ENCODE data around the gene SH2D1B.

SH2D1B gene

GRCh38 chr1:162383091-162383490 is 28.8 kb downstream of the SH2D1B start:
- DNase-seq (no peak), ATAC-seq (replicated peaks) (no peak)
- H3K27me3 Mint-ChIP-seq = peaks cover 0 to 57% of the 10 kb centered on the region in 2 donors
- no peak overlapping the region for H3K27ac Mint-ChIP-seq
- no peak overlapping the region for H3K4me3 Mint-ChIP-seq
- H3K36me3 Mint-ChIP-seq (ENCODE audit: insufficient read depth) = no peaks in the 10 kb centered on the region
- H3K4me1 Mint-ChIP-seq (ENCODE audit: low read depth in 2 of 2) = no peaks in the 10 kb centered on the region
- H3K9me3 Mint-ChIP-seq = no peaks in the 10 kb centered on the region

GRCh38 chr1:162381941-162382750 is 29.8 kb downstream of the SH2D1B start:
- ATAC-seq (replicated peaks) = no peak

GRCh38 chr1:162381383-162381782 is 30.6 kb downstream of the SH2D1B start, which contains the start of gene C1orf226:
Gene C1orf226 (plus strand): TSS chr1:162381728. CDS start chr1:162381902, 174 bp downstream.
- Mint-ChIP-seq H3K27me3 (peaks cover 0 to 49% of the 10 kb centered on the region in 2 donors), H3K4me3 (no peak within 1 kb of the TSS), H3K4me1 (ENCODE audit: low read depth in 2 of 2) (no peaks in the 10 kb centered on the region), H3K9me3 (no peaks in the 10 kb centered on the region), H3K27ac (no peak within 1 kb of the TSS), H3K36me3 (ENCODE audit: insufficient read depth) (no peaks in the 10 kb centered on the region)
- ATAC-seq (replicated peaks) (no peak), DNase-seq (no peak)

More at GRCh38 chr1:162381941-162382750, 29.8 kb downstream of the SH2D1B start:
- Mint-ChIP-seq H3K9me3 (no peaks in the 10 kb centered on the region), H3K36me3 (ENCODE audit: insufficient read depth) (no peaks in the 10 kb centered on the region), H3K4me1 (ENCODE audit: low read depth in 2 of 2) (no peaks in the 10 kb centered on the region), H3K27me3 (peaks cover 0 to 54% of the 10 kb centered on the region in 2 donors), H3K4me3 (no peak overlapping the region), H3K27ac (no peak overlapping the region)
- no peak for DNase-seq

GRCh38 chr1:162380061-162380846 is 31.7 kb downstream of the SH2D1B start:
- no peak for DNase-seq
- no peaks in the 10 kb centered on the region for H3K36me3 Mint-ChIP-seq (ENCODE audit: insufficient read depth)
- H3K9me3 Mint-ChIP-seq = no peaks in the 10 kb centered on the region
- H3K27ac Mint-ChIP-seq = no peak overlapping the region
- peaks cover 0 to 39% of the 10 kb centered on the region in 2 donors for H3K27me3 Mint-ChIP-seq
- no peaks in the 10 kb centered on the region for H3K4me1 Mint-ChIP-seq (ENCODE audit: low read depth in 2 of 2)
- ATAC-seq (replicated peaks) = no peak
- no peak overlapping the region for H3K4me3 Mint-ChIP-seq

GRCh38 chr1:162376691-162377090 is 35.2 kb downstream of the SH2D1B start, which contains the start of gene SPATA46:
Gene SPATA46 (minus strand): TSS chr1:162376854. CDS start chr1:162376790, 64 bp downstream.
- Mint-ChIP-seq H3K9me3 (no peaks in the 10 kb centered on the region), H3K4me1 (ENCODE audit: low read depth in 2 of 2) (peaks cover 0 to 4% of the 10 kb centered on the region in 2 donors), H3K27me3 (peaks cover 0 to 33% of the 10 kb centered on the region in 2 donors), H3K27ac (no peak within 1 kb of the TSS), H3K36me3 (ENCODE audit: insufficient read depth) (no peaks in the 10 kb centered on the region), H3K4me3 (no peak within 1 kb of the TSS)
- ATAC-seq (replicated peaks) = no peak
- no peak for DNase-seq

GRCh38 chr1:162375463-162375862 is 36.5 kb downstream of the SH2D1B start:
- peaks cover 0 to 4% of the 10 kb centered on the region in 2 donors for H3K4me1 Mint-ChIP-seq (ENCODE audit: low read depth in 2 of 2)
- H3K9me3 Mint-ChIP-seq = no peaks in the 10 kb centered on the region
- DNase-seq (no peak), ATAC-seq (replicated peaks) (no peak)
- H3K4me3 Mint-ChIP-seq = no peak overlapping the region
- H3K27ac Mint-ChIP-seq = no peak overlapping the region
- H3K36me3 Mint-ChIP-seq (ENCODE audit: insufficient read depth) = no peaks in the 10 kb centered on the region
- H3K27me3 Mint-ChIP-seq = peaks cover 0 to 33% of the 10 kb centered on the region in 2 donors

GRCh38 chr1:162374406-162374805 is 37.5 kb downstream of the SH2D1B start:
- no peak for DNase-seq
- Mint-ChIP-seq H3K4me3 (no peak overlapping the region), H3K36me3 (ENCODE audit: insufficient read depth) (no peaks in the 10 kb centered on the region), H3K4me1 (ENCODE audit: low read depth in 2 of 2) (peaks cover 0 to 4% of the 10 kb centered on the region in 2 donors), H3K27ac (no peak overlapping the region), H3K9me3 (no peaks in the 10 kb centered on the region), H3K27me3 (peaks cover 0 to 24% of the 10 kb centered on the region in 2 donors)
- ATAC-seq (replicated peaks) = no peak

GRCh38 chr1:162373541-162374260 is 38.2 kb downstream of the SH2D1B start:
- H3K27ac Mint-ChIP-seq = no peak overlapping the region
- ATAC-seq (replicated peaks) (no peak), DNase-seq (no peak)
- H3K4me3 Mint-ChIP-seq = no peak overlapping the region
- H3K36me3 Mint-ChIP-seq (ENCODE audit: insufficient read depth) = no peaks in the 10 kb centered on the region
- H3K4me1 Mint-ChIP-seq (ENCODE audit: low read depth in 2 of 2) = peaks cover 0 to 4% of the 10 kb centered on the region in 2 donors
- H3K27me3 Mint-ChIP-seq = peaks cover 0 to 17% of the 10 kb centered on the region in 2 donors
- no peaks in the 10 kb centered on the region for H3K9me3 Mint-ChIP-seq

GRCh38 chr1:162373072-162373427 is 38.9 kb downstream of the SH2D1B start:
- H3K27ac Mint-ChIP-seq = no peak overlapping the region
- ATAC-seq (replicated peaks) (no peak), DNase-seq (no peak)
- H3K27me3 Mint-ChIP-seq = peaks cover 0 to 19% of the 10 kb centered on the region in 2 donors
- H3K4me1 Mint-ChIP-seq (ENCODE audit: low read depth in 2 of 2) = peaks cover 0 to 4% of the 10 kb centered on the region in 2 donors
- no peaks in the 10 kb centered on the region for H3K36me3 Mint-ChIP-seq (ENCODE audit: insufficient read depth)
- H3K4me3 Mint-ChIP-seq = no peak overlapping the region
- H3K9me3 Mint-ChIP-seq = no peaks in the 10 kb centered on the region

- H3K9me3 Mint-ChIP-seq = no peaks in the 10 kb centered on the region
- no peak overlapping the region for H3K4me3 Mint-ChIP-seq
- H3K4me1 Mint-ChIP-seq (ENCODE audit: low read depth in 2 of 2) = peaks cover 0 to 4% of the 10 kb centered on the region in 2 donors
- H3K36me3 Mint-ChIP-seq (ENCODE audit: insufficient read depth) = no peaks in the 10 kb centered on the region
- H3K27ac Mint-ChIP-seq = no peak overlapping the region
- no peak for DNase-seq
- ATAC-seq (replicated peaks) = no peak
- peaks cover 0 to 26% of the 10 kb centered on the region in 2 donors for H3K27me3 Mint-ChIP-seq
These were observed 39.5 kb downstream of the SH2D1B start for GRCh38 chr1:162372159-162373071.

GRCh38 chr1:162371611-162372010 is 40.3 kb downstream of the SH2D1B start:
- Mint-ChIP-seq H3K27ac (no peak overlapping the region), H3K4me1 (ENCODE audit: low read depth in 2 of 2) (peaks cover 0 to 5% of the 10 kb centered on the region in 2 donors), H3K4me3 (no peak overlapping the region), H3K9me3 (no peaks in the 10 kb centered on the region), H3K27me3 (peaks cover under 1 to 32% of the 10 kb centered on the region in 2 donors), H3K36me3 (ENCODE audit: insufficient read depth) (no peaks in the 10 kb centered on the region)
- ATAC-seq (replicated peaks) = no peak
- DNase-seq = no peak

GRCh38 chr1:162370721-162371120 is 41.2 kb downstream of the SH2D1B start:
- no peak for ATAC-seq (replicated peaks)
- no peaks in the 10 kb centered on the region for H3K36me3 Mint-ChIP-seq (ENCODE audit: insufficient read depth)
- no peak for DNase-seq
- no peaks in the 10 kb centered on the region for H3K9me3 Mint-ChIP-seq
- H3K4me1 Mint-ChIP-seq (ENCODE audit: low read depth in 2 of 2) = peaks cover 0 to 5% of the 10 kb centered on the region in 2 donors
- peaks cover 8 to 32% of the 10 kb centered on the region in 2 donors for H3K27me3 Mint-ChIP-seq
- H3K27ac Mint-ChIP-seq = no peak overlapping the region
- no peak overlapping the region for H3K4me3 Mint-ChIP-seq
